KBM-7 (cell line): Measurements from ENCODE around the gene ATG7.

Source experiments
- DNase-seq: peaks from one replicate; pipeline ENCODE4 v3.0.0-alpha.2; 2015
- in situ Hi-C: fragments of 300-500 bp; cut with MboI; formaldehyde crosslinking; loops from 2 replicates; pipeline ENCODE4 v1.14.3; 2020; ENCODE audit warnings: low sequenced_read_pairs, low pct_unique_long_range_greater_than_20kb, mixed read lengths

Gene ATG7

GRCh38 chr3:11535243-11535960 lies 263.2 kb downstream of the ATG7 start:
- DNase-seq, result no peak
- in situ Hi-C loops, result no loop called here

GRCh38 chr3:11536132-11536935 lies 264.1 kb downstream of the ATG7 start:
- DNase-seq, result no peak
- in situ Hi-C loops, result no loop called here

GRCh38 chr3:11536936-11537612 lies 264.9 kb downstream of the ATG7 start:
- no peak for DNase-seq
- in situ Hi-C loops, result no loop called here

- DNase-seq, result no peak
- in situ Hi-C loops, result no loop called here
These were observed 266.4 kb downstream of the ATG7 start for GRCh38 chr3:11538581-11538980.

- in situ Hi-C loops, result no loop called here
- no peak for DNase-seq
These were observed 267.0 kb downstream of the ATG7 start for GRCh38 chr3:11539218-11539617.

GRCh38 chr3:11539677-11540076 lies 267.5 kb downstream of the ATG7 start:
- in situ Hi-C loops, result no loop called here

GRCh38 chr3:11541321-11542303 lies 269.4 kb downstream of the ATG7 start:
- in situ Hi-C loops, result no loop called here
- no peak for DNase-seq

More at GRCh38 chr3:11539677-11540076, 267.5 kb downstream of the ATG7 start:
- no peak for DNase-seq

GRCh38 chr3:11542551-11542950 lies 270.4 kb downstream of the ATG7 start:
- in situ Hi-C loops, result no loop called here
- no peak for DNase-seq

GRCh38 chr3:11543141-11543947 lies 271.1 kb downstream of the ATG7 start:
- no peak for DNase-seq
- in situ Hi-C loops, result no loop called here

GRCh38 chr3:11543948-11544387 lies 271.8 kb downstream of the ATG7 start:
- in situ Hi-C loops, result no loop called here
- no peak for DNase-seq

- in situ Hi-C loops, result no loop called here
- DNase-seq, result no peak
These were observed 272.4 kb downstream of the ATG7 start for GRCh38 chr3:11544412-11545181.

- DNase-seq, result no peak
- in situ Hi-C loops, result no loop called here
These were observed 273.1 kb downstream of the ATG7 start for GRCh38 chr3:11545186-11545851.

GRCh38 chr3:11546657-11547302 lies 274.6 kb downstream of the ATG7 start:
- DNase-seq, result no peak
- in situ Hi-C loops, result no loop called here

GRCh38 chr3:11547498-11547897 lies 275.3 kb downstream of the ATG7 start:
- in situ Hi-C loops, result no loop called here
- no peak for DNase-seq

- in situ Hi-C loops, result no loop called here
- no peak for DNase-seq
These were observed 276.5 kb downstream of the ATG7 start for GRCh38 chr3:11548721-11549131.

- no peak for DNase-seq
- in situ Hi-C loops, result no loop called here
These were observed 277.5 kb downstream of the ATG7 start for GRCh38 chr3:11549580-11550140.
